Femur (tissue), 1 donor: ENCODE data around the gene PHYHIPL.

Experiments
- DNase-seq: peaks from one replicate; pipeline ENCODE4 v3.0.0-alpha.2; 2017

Gene PHYHIPL

GRCh38 chr10:59176241-59177030 lies at the start of gene PHYHIPL:
PHYHIPL (plus strand) TSS chr10:59176643; CDS start chr10:59176854, 211 bp downstream.
- DNase-seq, result peak; percentile 23

GRCh38 chr10:59126991-59127390 lies 49.5 kb upstream of the PHYHIPL start:
- DNase-seq, result no peak

- DNase-seq, result no peak
Observed at GRCh38 chr10:59127991-59128390, 48.5 kb upstream of the PHYHIPL start.

GRCh38 chr10:59129867-59130266 lies 46.6 kb upstream of the PHYHIPL start:
- DNase-seq, result no peak

- peak; percentile 29 for DNase-seq
Observed at GRCh38 chr10:59131666-59132065, 44.8 kb upstream of the PHYHIPL start.

GRCh38 chr10:59133841-59134593 lies 42.4 kb upstream of the PHYHIPL start:
- DNase-seq, result no peak

GRCh38 chr10:59134785-59135184 lies 41.7 kb upstream of the PHYHIPL start:
- no peak for DNase-seq

- DNase-seq, result no peak
Observed at GRCh38 chr10:59135275-59135674, 41.2 kb upstream of the PHYHIPL start.

- no peak for DNase-seq
Observed at GRCh38 chr10:59138052-59138451, 38.4 kb upstream of the PHYHIPL start.

GRCh38 chr10:59143544-59143943 lies 32.9 kb upstream of the PHYHIPL start:
- no peak for DNase-seq

- no peak for DNase-seq
Observed at GRCh38 chr10:59148701-59149100, 27.7 kb upstream of the PHYHIPL start.

- DNase-seq, result no peak
Observed at GRCh38 chr10:59155556-59155955, 20.9 kb upstream of the PHYHIPL start.

GRCh38 chr10:59167512-59167911 lies 8.9 kb upstream of the PHYHIPL start:
- DNase-seq, result no peak

GRCh38 chr10:59172567-59172966 lies 3.9 kb upstream of the PHYHIPL start:
- DNase-seq, result no peak

- DNase-seq, result no peak
Observed at GRCh38 chr10:59173414-59173813, 3.0 kb upstream of the PHYHIPL start.

GRCh38 chr10:59175538-59176240 lies 754 bp upstream of the PHYHIPL start:
- DNase-seq, result peak; percentile 10

- peak; percentile 70 for DNase-seq
Observed at GRCh38 chr10:59177031-59177797, 771 bp downstream of the PHYHIPL start.

- no peak for DNase-seq
Observed at GRCh38 chr10:59177836-59178235, 1.4 kb downstream of the PHYHIPL start.

- no peak for DNase-seq
Observed at GRCh38 chr10:59179068-59179467, 2.6 kb downstream of the PHYHIPL start.

GRCh38 chr10:59180689-59181270 lies 4.3 kb downstream of the PHYHIPL start:
- DNase-seq, result no peak

- no peak for DNase-seq
Observed at GRCh38 chr10:59181668-59182067, 5.2 kb downstream of the PHYHIPL start.

GRCh38 chr10:59190332-59190731 lies 13.9 kb downstream of the PHYHIPL start:
- DNase-seq, result no peak
